ENCODE measurements around the gene TATDN3. TPM values are rescaled to one million over a fixed set of nuclear protein-coding genes. Genes with fewer than 3 reads are reported as not detected.

TATDN3 gene
- total and polyA plus RNA-seq, 2 of the 8 experiments (the other 6 are each of a cell fraction or from before 2014, with no cell fraction given): 6.9 to 19.4 TPM

- TF ChIP-seq TEAD4 (IDR thresholded peaks at IDR 0.05; ENCODE audit: low read depth, low read length) (no peak), RNF2 (IDR thresholded peaks at IDR 0.05; ENCODE audit: borderline replicate concordance, low read depth, low read length, missing control alignments, poor library complexity, severe bottlenecking) (no peak)
Observed at GRCh38 chr1:212805767-212806166, 14.1 kb downstream of the TATDN3 start (continued).
